ENCODE data around the gene IMP4. TPM values are rescaled to one million over a fixed set of nuclear protein-coding genes. Genes with fewer than 3 reads are reported as not detected.

The IMP4 gene
- total RNA-seq, 1 donor from 2014 or later, result 48.5 TPM

DNA sequence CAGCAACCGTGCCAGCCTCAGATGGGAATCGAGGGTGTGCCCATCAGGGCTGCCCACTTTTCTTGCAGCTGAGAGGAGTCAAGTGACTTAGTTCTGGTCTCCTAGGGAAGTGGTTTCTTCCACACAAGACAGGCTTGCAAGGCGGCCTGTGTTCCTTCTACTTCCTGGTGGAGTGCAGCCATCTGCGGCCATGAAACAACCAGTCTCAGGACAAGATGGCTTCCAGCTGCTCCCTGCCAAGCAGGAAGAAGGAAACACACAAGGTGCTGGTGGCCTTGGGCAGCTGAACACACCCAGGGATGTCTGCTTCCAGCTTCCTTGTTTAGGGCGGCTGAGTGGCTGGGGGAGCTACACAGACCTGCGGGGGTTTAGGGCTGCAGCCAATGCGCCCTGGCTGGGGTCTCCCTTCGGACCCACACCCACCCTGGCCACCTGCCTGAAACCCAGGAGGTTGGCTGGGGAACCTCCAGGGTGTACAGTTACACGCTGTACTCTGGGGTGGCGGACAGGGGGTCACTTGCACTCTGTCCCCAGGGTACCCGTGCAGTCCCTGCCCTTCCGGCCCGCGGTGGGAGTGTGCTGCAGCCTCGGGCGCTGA, 47.9 kb downstream of the IMP4 start:
- TF ChIP-seq, protein P1, sequence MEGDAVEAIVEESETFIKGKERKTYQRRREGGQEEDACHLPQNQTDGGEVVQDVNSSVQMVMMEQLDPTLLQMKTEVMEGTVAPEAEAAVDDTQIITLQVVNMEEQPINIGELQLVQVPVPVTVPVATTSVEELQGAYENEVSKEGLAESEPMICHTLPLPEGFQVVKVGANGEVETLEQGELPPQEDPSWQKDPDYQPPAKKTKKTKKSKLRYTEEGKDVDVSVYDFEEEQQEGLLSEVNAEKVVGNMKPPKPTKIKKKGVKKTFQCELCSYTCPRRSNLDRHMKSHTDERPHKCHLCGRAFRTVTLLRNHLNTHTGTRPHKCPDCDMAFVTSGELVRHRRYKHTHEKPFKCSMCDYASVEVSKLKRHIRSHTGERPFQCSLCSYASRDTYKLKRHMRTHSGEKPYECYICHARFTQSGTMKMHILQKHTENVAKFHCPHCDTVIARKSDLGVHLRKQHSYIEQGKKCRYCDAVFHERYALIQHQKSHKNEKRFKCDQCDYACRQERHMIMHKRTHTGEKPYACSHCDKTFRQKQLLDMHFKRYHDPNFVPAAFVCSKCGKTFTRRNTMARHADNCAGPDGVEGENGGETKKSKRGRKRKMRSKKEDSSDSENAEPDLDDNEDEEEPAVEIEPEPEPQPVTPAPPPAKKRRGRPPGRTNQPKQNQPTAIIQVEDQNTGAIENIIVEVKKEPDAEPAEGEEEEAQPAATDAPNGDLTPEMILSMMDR (IDR thresholded peaks at IDR 0.05), result no peak
- H3K36me3 Mint-ChIP-seq (ENCODE audit: unreplicated experiment), result no peaks in the 10 kb centered on the region
- H3K4me1 Mint-ChIP-seq (ENCODE audit: unreplicated experiment), result peaks cover 13% of the 10 kb centered on the region
- no peaks in the 10 kb centered on the region for H3K9me3 Mint-ChIP-seq (ENCODE audit: unreplicated experiment)
- H3K4me3 Mint-ChIP-seq (ENCODE audit: unreplicated experiment), result peak overlapping the region; percentile 82
- H3K27me3 Mint-ChIP-seq (ENCODE audit: unreplicated experiment), result no peaks in the 10 kb centered on the region
- peak overlapping the region; percentile 86 for H3K27ac Mint-ChIP-seq (ENCODE audit: unreplicated experiment)
- DNase-seq (ENCODE audit: extremely low spot score, unreplicated experiment), result peak; percentile 78

DNA sequence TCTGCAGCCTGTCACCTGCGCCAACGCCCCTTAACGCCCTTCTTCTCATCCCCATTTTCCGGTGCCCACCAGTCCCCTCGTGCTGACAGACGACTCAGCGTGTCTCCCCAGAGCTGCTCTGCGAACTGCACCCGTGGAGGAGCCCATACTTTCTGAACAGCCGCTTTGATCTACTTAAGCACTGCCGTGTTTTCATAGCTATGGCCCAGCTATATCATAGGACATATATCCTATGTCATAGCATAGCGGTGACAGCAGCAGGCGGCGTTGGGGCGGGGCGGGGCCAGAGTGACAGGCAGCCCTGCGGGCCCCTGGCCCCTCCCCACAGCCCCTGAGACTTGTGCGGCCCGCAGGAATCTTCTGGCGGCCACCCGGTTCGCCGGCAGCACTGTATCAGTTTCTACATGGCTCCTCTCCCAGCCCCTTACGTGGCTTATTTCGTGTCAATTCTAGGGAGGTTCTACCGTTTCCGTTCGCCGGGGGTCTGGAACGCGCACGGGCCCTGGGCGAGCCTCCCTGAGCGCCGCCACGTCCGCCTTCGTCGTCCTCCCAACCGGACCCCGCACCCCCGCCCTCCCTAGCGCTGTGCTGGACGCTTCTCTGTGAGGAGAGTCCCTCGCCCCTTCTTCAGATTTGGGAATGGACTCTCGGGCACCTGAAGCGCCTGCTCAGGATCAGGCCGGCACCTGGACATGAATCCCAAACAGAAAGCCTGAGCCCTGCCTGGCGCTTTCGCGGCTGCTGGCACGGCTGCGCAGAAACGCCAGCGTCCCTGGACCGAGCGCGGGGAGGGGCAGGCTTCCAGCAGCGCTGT, 48.6 kb downstream of the IMP4 start:
- TF ChIP-seq, protein P1 (IDR thresholded peaks at IDR 0.05), result peak; percentile 7
- DNase-seq (ENCODE audit: extremely low spot score, unreplicated experiment), result peak; percentile 88
- H3K27ac Mint-ChIP-seq (ENCODE audit: unreplicated experiment), result peak overlapping the region; percentile 86
- peaks cover 5% of the 10 kb centered on the region for H3K27me3 Mint-ChIP-seq (ENCODE audit: unreplicated experiment)
- peak overlapping the region; percentile 82 for H3K4me3 Mint-ChIP-seq (ENCODE audit: unreplicated experiment)
- H3K4me1 Mint-ChIP-seq (ENCODE audit: unreplicated experiment), result peaks cover 13% of the 10 kb centered on the region
- no peaks in the 10 kb centered on the region for H3K9me3 Mint-ChIP-seq (ENCODE audit: unreplicated experiment)
- no peaks in the 10 kb centered on the region for H3K36me3 Mint-ChIP-seq (ENCODE audit: unreplicated experiment)

DNA sequence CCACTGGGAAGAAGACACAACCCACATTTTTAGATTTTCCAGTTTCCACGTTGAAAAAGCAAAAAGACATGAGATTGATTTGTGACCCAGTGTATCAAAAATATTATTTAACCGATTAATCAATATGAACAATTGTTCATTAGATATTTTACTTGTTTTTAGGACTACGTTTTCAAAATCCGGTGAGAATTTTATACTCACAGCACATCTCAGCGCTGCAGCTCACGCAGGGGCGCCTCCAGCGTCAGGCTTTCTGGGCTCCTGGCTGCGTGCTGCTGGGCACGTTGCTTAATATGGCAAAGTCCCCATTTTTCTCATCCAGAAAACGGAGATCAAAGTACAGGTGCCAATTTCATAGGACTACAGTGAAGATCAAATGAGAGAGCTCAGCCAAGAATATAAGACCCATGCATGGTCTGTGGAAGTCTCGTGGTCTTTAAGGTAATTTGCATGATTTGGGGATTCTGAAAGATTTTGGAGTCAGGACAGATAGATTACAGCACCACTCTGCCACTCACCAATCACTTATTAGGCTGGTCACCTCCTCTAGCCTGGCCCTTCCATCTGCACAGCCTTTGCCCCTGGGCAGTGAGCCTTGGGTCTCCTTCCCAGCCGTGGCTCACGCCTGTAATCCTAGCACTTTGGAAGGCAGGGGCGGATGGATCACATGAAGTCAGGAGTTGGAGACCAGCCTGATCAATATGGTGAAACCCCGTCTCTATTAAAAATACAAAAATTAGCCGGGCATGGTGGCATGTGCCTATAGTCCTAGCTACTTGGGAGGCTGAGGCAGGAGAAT, 49.4 kb downstream of the IMP4 start:
- H3K9me3 Mint-ChIP-seq (ENCODE audit: unreplicated experiment), result no peaks in the 10 kb centered on the region
- H3K27me3 Mint-ChIP-seq (ENCODE audit: unreplicated experiment), result peaks cover 7% of the 10 kb centered on the region
- TF ChIP-seq, protein P1 (IDR thresholded peaks at IDR 0.05), result no peak
- H3K4me1 Mint-ChIP-seq (ENCODE audit: unreplicated experiment), result peaks cover 13% of the 10 kb centered on the region
- peak overlapping the region; percentile 82 for H3K4me3 Mint-ChIP-seq (ENCODE audit: unreplicated experiment)
- peak; percentile 68 for DNase-seq (ENCODE audit: extremely low spot score, unreplicated experiment)
- H3K36me3 Mint-ChIP-seq (ENCODE audit: unreplicated experiment), result no peaks in the 10 kb centered on the region
- H3K27ac Mint-ChIP-seq (ENCODE audit: unreplicated experiment), result peak overlapping the region; percentile 86

DNA sequence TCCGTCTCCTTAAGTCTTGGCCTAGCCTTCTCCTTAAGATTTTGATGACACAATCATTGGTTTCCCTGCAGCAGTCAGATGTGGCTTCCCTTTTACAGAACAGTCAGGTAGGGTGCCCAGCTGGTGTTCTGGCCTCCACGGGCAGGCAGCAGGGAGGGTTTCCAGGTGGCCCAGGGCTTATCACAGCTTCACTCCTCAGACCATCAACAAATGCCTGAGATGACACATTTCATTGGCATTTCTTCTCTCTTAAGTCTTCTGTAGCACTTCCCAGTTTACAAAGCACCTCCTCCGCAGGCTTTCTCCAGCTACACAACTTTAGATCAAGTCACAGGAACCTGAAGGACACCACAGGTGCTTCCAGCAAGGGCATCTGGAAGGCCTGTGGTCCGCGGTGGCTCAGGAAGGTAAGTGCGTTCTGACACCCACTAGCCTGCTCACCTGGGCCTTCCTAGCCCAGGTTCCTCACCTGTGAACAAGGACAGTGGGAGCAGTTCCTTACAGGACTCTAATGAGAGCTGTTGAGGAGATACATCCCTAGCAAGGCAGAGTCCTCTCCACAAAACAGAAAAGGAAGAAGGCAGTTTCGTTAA, 50.7 kb downstream of the IMP4 start:
- Mint-ChIP-seq H3K27ac (ENCODE audit: unreplicated experiment) (no peak overlapping the region), H3K9me3 (ENCODE audit: unreplicated experiment) (no peaks in the 10 kb centered on the region), H3K27me3 (ENCODE audit: unreplicated experiment) (peaks cover 14% of the 10 kb centered on the region), H3K4me1 (ENCODE audit: unreplicated experiment) (peaks cover 13% of the 10 kb centered on the region), H3K36me3 (ENCODE audit: unreplicated experiment) (no peaks in the 10 kb centered on the region), H3K4me3 (ENCODE audit: unreplicated experiment) (no peak overlapping the region)
- no peak for DNase-seq (ENCODE audit: extremely low spot score, unreplicated experiment)
- TF ChIP-seq, protein P1 (IDR thresholded peaks at IDR 0.05), result no peak

Other genes with a start within 250 kb of the IMP4 start
- gene POTEF, start 213.7 kb upstream of the IMP4 start, total RNA-seq, result 0.30 TPM in 1 of 2 replicates, not detected in the other
- 1.7 and 2.2 TPM in 2 replicates for gene CCDC74B, start 197.8 kb upstream of the IMP4 start, total RNA-seq
- 64.8 and 67.0 TPM in 2 replicates for gene SMPD4, start 161.3 kb upstream of the IMP4 start, total RNA-seq
- gene MZT2B, start 160.6 kb upstream of the IMP4 start, total RNA-seq, result 253 and 281 TPM in 2 replicates
- not detected in 2 replicates for gene TUBA3E, start 144.5 kb upstream of the IMP4 start, total RNA-seq
- 30.2 and 31.5 TPM in 2 replicates for gene PTPN18, start 13.2 kb downstream of the IMP4 start, total RNA-seq
- 0.05 TPM in 1 of 2 replicates, not detected in the other for gene POTEI, start 166.4 kb downstream of the IMP4 start, total RNA-seq
- gene CFC1B, start 178.3 kb downstream of the IMP4 start, total RNA-seq, result not detected in 2 replicates

All from osteocyte (in vitro differentiated cells).